Fibroblast of pulmonary artery (primary cell): ENCODE results near the gene MYLK2.

ENCODE experiments used
- DNase-seq: peaks from one replicate; pipeline ENCODE4 v3.0.0-alpha.2; 2010; ENCODE audit warnings: low read depth
- H3K4me3 ChIP-seq: replicated peaks from 2 replicates; pipeline ENCODE4 v1.5.1; 2011; ENCODE audit warnings: low read depth, mild to moderate bottlenecking, control low read depth, low read length, moderate library complexity
- CTCF ChIP-seq: IDR thresholded peaks from 2 replicates; pipeline ENCODE4 v1.5.1; 2011; ENCODE audit warnings: mild to moderate bottlenecking, control low read depth, low read length, inconsistent platforms; ENCODE audit errors: missing control alignments

MYLK2 gene

DNA sequence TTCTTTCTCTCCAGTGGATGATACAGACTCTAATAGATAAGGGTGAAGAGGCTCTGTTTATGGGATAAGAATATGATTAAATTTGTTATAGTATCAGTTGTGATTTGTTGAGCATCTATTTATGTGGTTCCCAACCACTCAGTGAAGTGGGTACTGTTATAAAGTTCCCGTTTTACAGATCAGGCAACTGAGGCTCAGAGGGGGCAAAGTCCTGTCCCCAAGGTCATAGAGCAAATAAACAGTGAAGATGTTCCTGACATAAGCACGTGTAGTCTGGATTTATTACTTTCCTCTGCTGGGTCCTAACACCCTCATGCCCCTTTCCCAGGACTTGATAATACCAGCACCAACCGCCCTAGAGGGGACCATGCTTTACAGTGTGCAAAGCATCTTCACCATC lies 47.1 kb downstream of the MYLK2 start:
- DNase-seq, result no peak
- no peak overlapping the region for H3K4me3 ChIP-seq
- TF ChIP-seq CTCF, result no peak

DNA sequence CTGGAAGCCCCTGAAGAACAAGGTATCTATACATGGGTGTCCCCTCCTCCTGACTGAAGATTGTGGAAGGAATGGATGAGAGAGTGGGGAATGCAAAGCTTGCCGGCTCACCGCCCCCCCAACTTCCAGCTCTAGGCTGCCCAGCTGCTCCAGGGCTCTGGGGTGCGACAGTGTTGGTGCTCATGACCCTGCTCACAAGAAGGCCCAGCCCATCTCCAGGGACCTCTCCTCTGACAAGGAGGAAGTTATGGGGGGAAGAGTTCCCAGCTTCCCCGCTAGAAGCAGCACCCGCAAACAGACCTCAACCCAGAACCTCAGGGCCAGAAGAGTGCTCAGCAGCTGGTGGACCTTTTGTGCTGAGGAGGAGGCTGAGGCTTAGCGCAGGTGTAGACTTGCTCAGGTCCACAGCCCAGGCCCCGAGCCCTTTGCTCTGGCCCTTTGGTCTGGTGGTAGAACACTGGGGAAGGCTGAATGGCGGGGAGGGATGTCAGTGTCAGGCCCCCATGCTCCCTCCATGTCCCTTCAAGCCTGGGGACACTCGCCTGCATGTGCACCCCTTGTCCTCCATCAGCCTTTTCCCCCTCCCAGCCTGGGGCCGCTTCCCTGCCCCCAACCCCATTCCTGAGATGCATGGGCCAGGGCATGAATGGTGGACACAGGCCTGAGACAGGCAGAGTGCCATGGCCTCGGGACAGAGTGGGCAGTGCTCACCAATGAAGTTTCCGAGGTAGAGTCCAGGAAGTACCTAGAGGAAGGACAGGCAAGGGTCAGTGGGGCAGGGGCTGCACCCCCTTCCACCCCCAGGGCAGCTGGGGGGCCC lies 49.9 kb downstream of the MYLK2 start:
- no peak overlapping the region for H3K4me3 ChIP-seq
- no peak for TF ChIP-seq CTCF
- no peak for DNase-seq

- no peak for TF ChIP-seq CTCF
- H3K4me3 ChIP-seq, result no peak overlapping the region
- DNase-seq, result no peak
These were observed 50.5 kb downstream of the MYLK2 start for GRCh38 chr20:31869673-31869941.

GRCh38 chr20:31869942-31870725 lies 51.0 kb downstream of the MYLK2 start, which contains the start of the genes DUSP15 and TTLL9:
TSS of gene DUSP15 (minus strand) at chr20:31870527. CDS start at chr20:31870337, 190 bp downstream.
TSS of gene TTLL9 (plus strand) at chr20:31870634. CDS start at chr20:31871127, 493 bp downstream.
- H3K4me3 ChIP-seq, result peak within 1 kb of the TSS; percentile 25
- no peak for DNase-seq
- TF ChIP-seq CTCF, result no peak

DNA sequence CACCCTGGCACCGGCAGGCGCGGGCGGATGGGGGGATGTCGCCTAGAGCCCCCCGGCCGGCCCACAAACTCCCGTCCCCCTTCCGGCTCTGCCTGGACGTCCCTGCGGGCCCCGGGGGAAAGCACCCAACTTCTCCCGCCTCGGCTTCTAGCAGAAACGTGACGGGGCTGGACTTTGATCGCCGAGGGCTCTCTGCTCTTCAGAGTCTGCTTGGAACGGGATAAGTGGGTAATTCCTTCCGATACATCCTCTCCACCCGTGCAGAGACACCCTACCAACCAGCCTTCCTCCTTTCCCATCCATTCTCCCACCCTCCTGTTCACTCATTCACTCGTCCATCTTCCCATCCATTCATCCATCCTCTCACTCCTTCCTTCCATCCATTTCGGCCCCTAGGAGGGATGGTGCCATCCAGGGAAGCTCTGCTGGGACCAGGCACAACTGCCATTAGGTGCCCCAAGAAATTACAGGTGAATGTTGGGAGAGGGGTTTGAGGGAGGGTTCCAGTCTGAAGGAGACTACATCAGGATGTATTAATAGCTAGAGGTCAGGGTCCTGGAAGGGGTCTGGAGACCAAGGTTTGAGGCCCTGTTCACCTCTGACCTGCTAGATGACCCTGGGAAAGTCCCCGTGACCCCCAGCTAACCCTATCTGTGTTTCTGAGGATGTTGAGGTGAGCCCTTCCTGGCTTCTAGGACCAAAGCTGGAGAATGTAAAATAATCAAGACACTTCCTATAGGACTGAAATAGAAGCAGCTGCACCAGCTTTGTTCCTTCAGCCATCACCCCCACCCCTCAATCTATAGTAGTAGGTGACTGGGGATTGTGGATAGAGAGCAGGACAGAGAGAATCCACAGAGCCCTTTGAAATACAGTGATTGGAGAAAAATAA lies 51.8 kb downstream of the MYLK2 start:
- no peak overlapping the region for H3K4me3 ChIP-seq
- DNase-seq, result no peak
- no peak for TF ChIP-seq CTCF

DNA sequence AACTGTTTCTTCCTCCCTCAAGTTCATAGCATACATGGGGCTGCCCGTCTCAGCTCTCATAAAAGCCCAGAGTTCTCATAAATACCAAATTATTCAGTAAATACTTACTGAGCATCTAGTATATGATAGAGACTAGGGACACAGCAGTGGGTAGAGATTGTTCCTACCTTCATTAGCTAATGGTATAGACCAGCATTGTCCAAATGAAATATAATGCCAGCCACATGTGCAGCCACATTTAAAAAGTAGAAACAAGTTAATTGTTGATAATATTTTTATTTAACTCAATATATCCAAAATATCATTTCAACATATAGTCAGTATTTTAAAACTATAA lies 52.4 kb downstream of the MYLK2 start:
- no peak overlapping the region for H3K4me3 ChIP-seq
- DNase-seq, result no peak

More for the DNA sequence above, 52.4 kb downstream of the MYLK2 start:
- no peak for TF ChIP-seq CTCF
